Activated naive CD8-positive, alpha-beta T cell (primary cell): ENCODE results near the gene RYR3.

Experiments
- H3K27ac Mint-ChIP-seq: one replicate; pipeline ENCODE4 v1.8.0; 2021; ENCODE audit warnings: mixed read lengths
- H3K27me3 Mint-ChIP-seq: one replicate; pipeline ENCODE4 v1.8.0; 2021; ENCODE audit warnings: mixed read lengths
- H3K36me3 Mint-ChIP-seq: one replicate; pipeline ENCODE4 v1.8.0; 2021; ENCODE audit warnings: mixed read lengths
- H3K4me1 Mint-ChIP-seq: one replicate; pipeline ENCODE4 v1.8.0; 2021; ENCODE audit warnings: low read depth, mixed read lengths
- H3K4me3 Mint-ChIP-seq: one replicate; pipeline ENCODE4 v1.8.0; 2021; ENCODE audit warnings: mild to moderate bottlenecking, mixed read lengths
- H3K9me3 Mint-ChIP-seq: one replicate; pipeline ENCODE4 v1.8.0; 2021; ENCODE audit warnings: low read depth, mixed read lengths

Gene RYR3

DNA sequence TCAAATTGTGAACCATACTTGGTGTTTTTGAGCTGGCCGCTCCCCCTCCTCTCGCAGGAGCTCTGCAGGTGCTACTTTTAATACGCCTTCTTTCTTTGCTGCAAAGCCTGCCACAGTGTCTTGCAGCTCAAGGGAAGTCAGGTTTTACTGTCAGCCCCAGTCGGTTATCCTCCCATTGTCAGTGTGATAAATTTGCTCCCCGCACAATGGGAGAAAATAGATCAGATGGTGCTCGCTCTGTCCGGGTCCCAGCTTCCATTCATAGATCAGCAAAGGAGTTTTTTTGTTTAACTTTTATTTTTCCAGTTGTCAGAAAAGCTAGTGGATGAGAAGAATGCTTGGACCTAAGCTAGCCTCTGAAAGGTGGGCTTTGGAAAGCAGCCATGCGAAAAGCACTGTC, 207.7 kb downstream of the RYR3 start:
- H3K4me3 Mint-ChIP-seq = no peak overlapping the region
- no peak overlapping the region for H3K27ac Mint-ChIP-seq
- no peaks in the 10 kb centered on the region for H3K4me1 Mint-ChIP-seq
- no peaks in the 10 kb centered on the region for H3K36me3 Mint-ChIP-seq
- peaks cover 9% of the 10 kb centered on the region for H3K27me3 Mint-ChIP-seq
- H3K9me3 Mint-ChIP-seq = no peaks in the 10 kb centered on the region

DNA sequence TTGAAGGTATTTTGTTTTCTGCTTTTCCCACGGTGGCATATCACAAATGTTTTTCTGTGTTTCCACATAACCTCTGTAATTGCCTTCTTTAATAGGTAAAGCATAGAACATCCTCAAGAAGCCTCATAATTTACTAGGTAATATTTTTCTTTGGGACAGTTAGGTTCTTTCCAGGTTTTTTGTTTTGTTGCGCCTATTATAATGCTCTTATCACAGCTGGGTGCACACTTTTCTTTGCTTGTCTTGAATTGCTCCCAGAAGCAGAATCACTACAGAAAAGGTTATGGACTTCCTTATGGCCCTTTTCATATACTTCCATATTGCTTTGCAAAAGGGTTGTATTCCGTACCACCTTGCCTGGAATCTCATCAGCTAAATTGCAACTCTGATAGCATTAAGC, 213.5 kb downstream of the RYR3 start:
- H3K27ac Mint-ChIP-seq = no peak overlapping the region
- no peak overlapping the region for H3K4me3 Mint-ChIP-seq
- H3K27me3 Mint-ChIP-seq = peaks cover 17% of the 10 kb centered on the region
- no peaks in the 10 kb centered on the region for H3K9me3 Mint-ChIP-seq
- no peaks in the 10 kb centered on the region for H3K4me1 Mint-ChIP-seq
- H3K36me3 Mint-ChIP-seq = no peaks in the 10 kb centered on the region

DNA sequence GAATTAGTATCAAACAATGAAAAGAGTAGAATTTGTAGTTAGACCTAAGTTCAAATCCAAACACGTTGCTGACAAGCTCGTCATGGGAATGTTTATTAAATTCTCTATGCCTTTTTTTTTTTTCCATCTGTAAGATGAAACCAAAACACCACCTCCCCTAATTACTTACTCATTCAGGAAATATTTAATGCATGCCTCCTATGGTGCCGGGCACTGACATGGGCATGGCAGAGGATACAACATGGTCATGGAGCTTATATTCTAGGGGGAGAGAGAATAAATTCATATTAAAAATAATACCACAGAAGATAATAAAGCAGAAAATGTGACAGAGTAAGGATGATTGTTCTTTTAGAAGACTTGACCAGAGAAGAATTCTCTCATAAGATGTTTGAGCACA, 215.8 kb downstream of the RYR3 start:
- Mint-ChIP-seq H3K4me3 (no peak overlapping the region), H3K27me3 (peaks cover 16% of the 10 kb centered on the region), H3K36me3 (no peaks in the 10 kb centered on the region), H3K9me3 (no peaks in the 10 kb centered on the region), H3K27ac (no peak overlapping the region), H3K4me1 (no peaks in the 10 kb centered on the region)

DNA sequence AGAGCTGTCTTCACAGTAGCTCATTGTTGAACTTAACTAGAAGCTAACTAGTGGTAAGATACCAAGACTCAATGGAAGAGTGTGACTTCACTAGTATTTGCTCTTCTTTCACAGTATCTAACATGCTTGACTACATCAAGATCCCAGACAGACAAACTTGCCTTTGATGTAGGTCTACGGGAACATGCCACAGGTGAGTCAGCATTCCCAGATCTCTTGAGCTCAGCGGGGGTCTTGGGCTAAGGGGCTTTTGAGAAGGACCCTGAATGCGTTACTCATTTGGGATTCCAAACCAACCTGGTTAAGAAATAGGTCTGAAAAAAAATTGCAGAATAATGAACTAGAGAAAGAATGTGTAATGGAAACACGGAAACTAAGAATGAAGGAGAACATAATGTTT, 222.4 kb downstream of the RYR3 start:
- Mint-ChIP-seq H3K27ac (no peak overlapping the region), H3K9me3 (no peaks in the 10 kb centered on the region), H3K27me3 (peaks cover 11% of the 10 kb centered on the region), H3K4me1 (no peaks in the 10 kb centered on the region), H3K4me3 (no peak overlapping the region), H3K36me3 (no peaks in the 10 kb centered on the region)

DNA sequence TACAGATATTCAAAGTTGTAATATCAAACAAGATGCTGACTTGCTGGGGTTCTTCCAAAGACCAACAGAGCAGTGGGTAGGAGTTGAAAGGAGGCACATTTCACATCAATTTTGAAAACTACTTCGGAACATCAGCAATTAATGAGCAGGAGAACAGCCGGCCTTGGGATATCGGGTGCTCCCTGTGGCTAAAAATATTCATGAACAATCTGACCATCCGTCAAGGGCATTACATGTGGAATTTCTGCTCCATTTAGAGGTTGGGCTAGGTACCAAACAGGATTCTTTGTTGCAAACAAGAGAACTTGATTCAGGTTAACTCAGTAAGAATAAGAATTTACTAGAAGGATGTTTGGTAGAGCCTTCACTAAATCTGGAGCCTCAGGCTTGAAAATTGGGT, 223.9 kb downstream of the RYR3 start:
- H3K27ac Mint-ChIP-seq = no peak overlapping the region
- H3K4me3 Mint-ChIP-seq = no peak overlapping the region
- H3K9me3 Mint-ChIP-seq = no peaks in the 10 kb centered on the region
- H3K4me1 Mint-ChIP-seq = no peaks in the 10 kb centered on the region
- H3K27me3 Mint-ChIP-seq = peaks cover 8% of the 10 kb centered on the region
- H3K36me3 Mint-ChIP-seq = no peaks in the 10 kb centered on the region

DNA sequence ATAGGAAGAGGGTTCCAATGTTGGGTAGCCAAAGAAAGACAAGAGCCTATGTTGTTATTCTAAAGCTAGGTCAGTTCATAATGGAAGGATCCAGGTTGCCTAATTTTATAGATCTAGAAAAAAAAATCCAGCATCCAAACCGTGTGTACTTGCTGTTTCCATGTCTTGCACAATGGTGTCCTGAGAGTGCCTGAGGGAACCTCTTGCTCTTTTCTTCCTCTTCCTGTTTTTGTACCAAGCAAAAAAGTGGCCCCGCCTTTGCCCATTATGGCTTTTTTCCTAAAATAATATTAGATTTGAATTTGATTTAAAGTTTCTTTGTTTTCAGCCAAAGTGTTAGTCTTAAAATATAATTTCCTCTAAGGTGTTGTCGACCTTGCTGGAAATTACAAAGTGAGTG, 224.4 kb downstream of the RYR3 start:
- Mint-ChIP-seq H3K4me3 (no peak overlapping the region), H3K4me1 (no peaks in the 10 kb centered on the region), H3K9me3 (no peaks in the 10 kb centered on the region), H3K36me3 (no peaks in the 10 kb centered on the region), H3K27ac (no peak overlapping the region), H3K27me3 (peaks cover 10% of the 10 kb centered on the region)

DNA sequence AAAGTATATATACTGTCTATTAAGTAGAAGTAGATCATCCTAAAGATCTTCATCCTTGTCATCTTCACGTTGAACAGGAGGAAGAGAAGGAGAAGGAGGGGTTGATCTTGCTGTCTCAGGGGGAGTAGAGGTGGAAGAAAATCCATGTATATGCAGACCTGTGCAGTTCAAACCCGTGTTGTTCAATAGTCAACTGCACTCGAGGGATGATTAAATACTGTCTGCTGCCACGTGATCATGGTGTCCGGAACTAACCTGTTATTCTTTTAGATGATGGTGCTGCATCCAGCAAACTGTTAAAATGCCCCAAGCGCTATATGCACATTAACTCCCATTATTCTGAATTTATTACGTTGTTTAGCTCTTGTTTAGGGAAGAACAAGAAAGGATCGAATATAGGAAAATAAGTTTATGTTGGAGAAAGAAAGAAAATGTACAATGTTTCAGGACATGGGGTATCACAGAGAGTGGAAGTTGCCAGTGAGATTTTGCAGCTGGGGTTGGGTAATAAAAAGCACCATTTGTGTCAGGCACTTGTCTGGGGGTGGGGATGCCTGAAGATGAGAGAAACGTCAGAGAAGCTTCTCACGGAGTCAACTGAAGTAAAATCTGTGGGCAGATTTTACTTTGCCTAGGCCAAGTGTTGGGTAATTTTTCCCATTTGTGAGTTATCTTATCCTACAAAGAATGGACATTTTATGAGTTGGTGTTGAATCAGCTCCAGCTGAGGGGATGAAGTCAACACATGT, 229.2 kb downstream of the RYR3 start:
- no peak overlapping the region for H3K4me3 Mint-ChIP-seq
- no peaks in the 10 kb centered on the region for H3K36me3 Mint-ChIP-seq
- no peaks in the 10 kb centered on the region for H3K9me3 Mint-ChIP-seq
- no peak overlapping the region for H3K27ac Mint-ChIP-seq
- H3K27me3 Mint-ChIP-seq = peaks cover 7% of the 10 kb centered on the region
- no peaks in the 10 kb centered on the region for H3K4me1 Mint-ChIP-seq

DNA sequence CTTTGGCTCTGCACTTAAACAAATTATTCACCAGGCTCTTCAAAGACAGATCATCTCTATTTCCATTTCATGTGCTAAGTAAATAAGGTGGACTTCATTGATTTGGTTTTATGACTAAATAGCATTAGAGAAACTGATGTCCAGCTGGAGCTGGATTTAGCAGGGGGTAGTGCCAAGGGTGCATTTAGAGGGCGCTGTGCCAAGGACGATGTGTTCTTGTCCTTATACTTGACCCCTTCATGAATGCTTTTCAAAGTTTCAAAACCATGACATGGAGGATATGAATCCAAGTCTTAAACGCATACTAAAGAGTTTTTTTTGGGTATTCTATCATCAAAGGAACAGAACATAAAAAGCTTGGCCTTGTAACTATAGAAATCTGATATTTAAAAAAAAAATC, 233.2 kb downstream of the RYR3 start:
- Mint-ChIP-seq H3K4me3 (no peak overlapping the region), H3K27me3 (peaks cover 6% of the 10 kb centered on the region), H3K4me1 (no peaks in the 10 kb centered on the region), H3K36me3 (no peaks in the 10 kb centered on the region), H3K27ac (no peak overlapping the region), H3K9me3 (no peaks in the 10 kb centered on the region)

DNA sequence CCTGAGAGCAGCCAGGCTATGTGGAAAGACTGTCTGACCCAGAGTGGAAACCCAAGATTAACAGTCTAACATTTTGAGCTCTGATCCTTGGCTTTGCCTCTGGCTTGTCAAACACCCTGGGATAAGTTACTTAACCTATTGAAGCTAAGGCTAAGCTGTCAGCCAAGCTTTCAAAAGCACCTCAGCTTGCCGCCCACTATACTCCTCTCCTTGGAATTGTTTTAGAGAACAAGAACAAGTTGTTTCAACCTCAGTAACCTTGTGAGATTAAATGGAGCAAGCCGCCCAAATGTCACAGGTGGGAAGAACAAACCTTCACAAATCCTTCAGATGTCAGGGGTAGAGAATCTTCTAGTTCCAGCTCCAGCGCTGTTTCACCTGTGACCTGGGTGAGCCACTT, 235.1 kb downstream of the RYR3 start:
- H3K4me3 Mint-ChIP-seq = no peak overlapping the region
- H3K9me3 Mint-ChIP-seq = no peaks in the 10 kb centered on the region
- H3K36me3 Mint-ChIP-seq = no peaks in the 10 kb centered on the region
- no peaks in the 10 kb centered on the region for H3K4me1 Mint-ChIP-seq
- no peak overlapping the region for H3K27ac Mint-ChIP-seq
- peaks cover 4% of the 10 kb centered on the region for H3K27me3 Mint-ChIP-seq

DNA sequence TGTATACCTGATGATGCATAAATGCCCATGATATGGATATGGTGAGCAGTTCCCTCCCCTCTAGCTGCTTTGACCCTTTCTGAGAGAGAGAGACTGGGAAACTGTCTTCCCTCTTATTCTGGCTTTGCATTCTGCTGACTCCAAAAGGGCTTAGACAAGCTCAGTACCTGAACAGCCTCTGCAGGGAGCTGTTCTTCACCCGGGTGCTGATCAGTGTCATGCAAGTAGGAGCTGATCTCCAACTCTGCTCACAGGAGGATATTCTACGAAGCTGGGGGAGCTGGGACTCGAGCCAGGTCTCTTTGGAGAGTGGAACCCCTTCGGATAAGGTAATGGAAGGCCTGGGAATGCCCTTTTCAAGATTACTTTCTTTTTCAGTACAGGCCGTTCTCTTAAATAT, 237.1 kb downstream of the RYR3 start:
- no peak overlapping the region for H3K4me3 Mint-ChIP-seq
- no peaks in the 10 kb centered on the region for H3K9me3 Mint-ChIP-seq
- H3K27ac Mint-ChIP-seq = no peak overlapping the region
- peaks cover 2% of the 10 kb centered on the region for H3K27me3 Mint-ChIP-seq
- no peaks in the 10 kb centered on the region for H3K4me1 Mint-ChIP-seq
- no peaks in the 10 kb centered on the region for H3K36me3 Mint-ChIP-seq

DNA sequence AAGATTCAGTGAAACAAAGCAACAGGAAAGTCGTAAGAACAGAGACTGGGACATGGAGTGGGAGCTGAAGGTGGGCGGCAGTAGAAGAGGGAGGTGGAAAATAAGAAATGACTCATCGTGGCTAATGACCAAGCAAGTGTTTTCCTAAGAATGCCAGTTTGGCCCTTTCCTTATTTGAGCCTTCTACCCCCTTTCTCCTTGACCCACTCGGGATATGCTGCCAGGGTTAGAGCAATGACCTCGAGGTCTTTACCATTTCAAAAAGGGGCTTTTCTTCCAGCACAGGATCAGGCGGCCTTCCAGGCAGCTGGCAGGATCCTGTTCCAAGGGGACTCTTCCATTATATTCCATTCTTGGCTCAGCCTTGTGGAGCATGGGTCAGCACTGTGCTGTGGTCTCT, 241.1 kb downstream of the RYR3 start:
- H3K27ac Mint-ChIP-seq = no peak overlapping the region
- no peaks in the 10 kb centered on the region for H3K4me1 Mint-ChIP-seq
- H3K36me3 Mint-ChIP-seq = no peaks in the 10 kb centered on the region
- H3K4me3 Mint-ChIP-seq = no peak overlapping the region
- H3K9me3 Mint-ChIP-seq = no peaks in the 10 kb centered on the region
- no peaks in the 10 kb centered on the region for H3K27me3 Mint-ChIP-seq

DNA sequence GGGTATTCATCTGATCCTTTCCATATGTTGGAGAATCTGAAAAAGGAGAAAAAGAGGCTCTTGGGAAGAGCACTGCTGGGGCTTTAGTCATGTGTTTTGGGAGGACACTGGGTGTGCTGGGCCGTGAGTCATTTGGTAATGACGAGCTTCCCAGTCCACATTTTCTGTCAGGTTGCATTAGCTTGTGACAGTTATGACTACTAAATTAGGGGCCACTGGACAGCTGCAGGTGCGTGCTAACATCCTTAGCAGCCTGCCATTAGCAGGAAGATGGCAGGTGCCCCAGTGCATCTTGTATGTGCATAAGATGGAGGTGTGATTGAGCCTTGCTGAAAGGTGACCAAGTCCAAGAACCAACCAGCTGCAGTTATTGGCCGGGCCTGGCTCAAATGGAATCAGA, 242.4 kb downstream of the RYR3 start:
- H3K36me3 Mint-ChIP-seq = no peaks in the 10 kb centered on the region
- H3K27me3 Mint-ChIP-seq = peaks cover 3% of the 10 kb centered on the region
- H3K4me1 Mint-ChIP-seq = no peaks in the 10 kb centered on the region

DNA sequence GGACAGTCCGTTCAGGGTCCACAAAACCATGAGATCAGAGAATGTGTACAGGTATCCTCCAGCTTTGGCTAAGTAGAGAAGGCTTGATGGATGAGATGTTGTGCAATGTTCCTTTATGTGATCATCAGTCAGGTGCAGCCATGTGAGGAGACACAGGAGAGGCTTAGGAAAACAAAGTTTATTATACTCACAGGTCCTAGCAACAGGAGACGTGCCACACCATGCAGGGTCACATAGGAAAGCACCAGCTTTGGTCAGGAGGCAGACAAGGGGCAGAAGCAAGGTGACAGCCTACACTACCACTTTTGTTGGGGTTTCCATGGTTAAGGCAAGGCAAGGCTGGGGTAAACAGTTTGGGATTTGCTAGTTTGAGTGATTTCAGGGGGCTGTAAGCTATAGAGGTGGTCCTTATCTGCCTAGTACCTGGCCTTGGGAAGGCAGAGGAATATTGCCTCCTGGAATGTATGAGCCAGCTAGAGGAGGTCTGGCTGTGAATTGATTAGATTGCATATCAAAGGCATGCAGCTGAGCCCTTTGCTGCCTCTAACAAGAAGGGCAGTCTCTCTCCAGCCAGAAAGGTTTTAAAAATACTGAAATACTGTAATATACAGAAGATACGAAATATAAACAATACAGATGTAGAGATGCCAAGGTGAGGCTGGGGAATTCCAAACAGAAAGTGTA, 248.6 kb downstream of the RYR3 start:
- H3K27ac Mint-ChIP-seq = no peak overlapping the region
- H3K4me3 Mint-ChIP-seq = no peak overlapping the region
- H3K4me1 Mint-ChIP-seq = no peaks in the 10 kb centered on the region
- H3K9me3 Mint-ChIP-seq = no peaks in the 10 kb centered on the region
- peaks cover 2% of the 10 kb centered on the region for H3K36me3 Mint-ChIP-seq
- H3K27me3 Mint-ChIP-seq = peaks cover 11% of the 10 kb centered on the region

More for the DNA sequence above, 242.4 kb downstream of the RYR3 start:
- Mint-ChIP-seq H3K9me3 (no peaks in the 10 kb centered on the region), H3K4me3 (no peak overlapping the region), H3K27ac (no peak overlapping the region)

DNA sequence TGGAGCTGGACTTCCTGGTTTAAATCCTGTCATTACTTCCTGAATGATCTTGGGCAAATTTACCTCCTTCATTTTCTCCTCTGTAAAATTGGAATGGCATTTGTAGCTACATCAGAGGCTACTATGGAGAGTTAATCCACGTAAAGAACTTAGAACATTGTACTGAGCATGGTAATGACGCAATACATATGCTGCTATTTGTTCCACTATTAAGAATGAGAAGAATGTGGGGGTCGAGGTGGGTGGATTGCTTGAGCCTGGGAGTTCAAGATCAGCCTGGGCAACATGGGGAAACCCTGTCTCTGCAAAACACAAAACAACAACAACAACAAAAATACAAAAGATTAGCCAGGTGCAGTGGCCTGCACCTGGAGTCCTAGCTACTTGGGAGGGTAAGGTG, 250.6 kb downstream of the RYR3 start:
- H3K9me3 Mint-ChIP-seq = peaks cover 5% of the 10 kb centered on the region
- peaks cover 2% of the 10 kb centered on the region for H3K36me3 Mint-ChIP-seq
- H3K27ac Mint-ChIP-seq = no peak overlapping the region
- peaks cover 11% of the 10 kb centered on the region for H3K27me3 Mint-ChIP-seq
- H3K4me3 Mint-ChIP-seq = no peak overlapping the region
- no peaks in the 10 kb centered on the region for H3K4me1 Mint-ChIP-seq

DNA sequence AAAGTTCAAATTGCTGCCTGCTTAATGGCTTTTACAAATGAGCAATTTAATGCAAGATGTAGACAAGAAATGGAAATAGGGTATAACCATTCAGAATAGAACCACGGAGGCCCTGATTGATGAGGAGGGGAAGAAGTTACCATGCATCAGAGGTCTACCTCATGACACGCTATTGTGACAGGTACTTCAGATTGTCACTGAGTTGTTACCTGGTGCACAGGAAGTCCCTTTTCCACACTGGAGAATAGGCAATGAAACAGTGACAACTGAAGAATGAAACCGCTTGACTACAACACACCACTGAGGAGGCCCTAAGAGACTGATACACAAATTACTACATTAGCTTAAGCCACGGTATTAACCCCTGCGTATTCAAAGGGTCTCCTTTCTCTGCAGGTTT, 251.2 kb downstream of the RYR3 start:
- no peaks in the 10 kb centered on the region for H3K4me1 Mint-ChIP-seq
- H3K9me3 Mint-ChIP-seq = peaks cover 5% of the 10 kb centered on the region
- peaks cover 2% of the 10 kb centered on the region for H3K36me3 Mint-ChIP-seq
- peaks cover 11% of the 10 kb centered on the region for H3K27me3 Mint-ChIP-seq
- H3K27ac Mint-ChIP-seq = no peak overlapping the region
- no peak overlapping the region for H3K4me3 Mint-ChIP-seq

DNA sequence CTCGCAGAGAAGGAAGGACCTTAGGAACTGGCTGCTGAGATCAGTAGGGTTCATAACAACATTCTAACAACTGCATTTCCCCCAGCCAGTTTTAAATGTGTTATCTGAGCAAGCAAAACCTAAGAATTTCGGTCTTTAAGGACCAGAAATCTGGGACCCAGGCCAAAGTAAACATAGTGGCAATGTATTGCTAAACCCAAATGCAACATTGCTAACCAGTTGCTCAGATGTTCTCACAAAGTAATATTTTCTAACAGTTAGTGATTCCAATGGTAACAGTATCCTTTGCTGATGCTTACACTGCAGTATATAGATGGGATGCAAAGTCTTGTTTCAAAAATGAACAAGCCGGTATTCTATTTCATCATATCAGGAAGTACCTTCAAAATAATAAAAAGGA, 254.3 kb downstream of the RYR3 start:
- Mint-ChIP-seq H3K36me3 (no peaks in the 10 kb centered on the region), H3K4me3 (no peak overlapping the region), H3K27ac (no peak overlapping the region), H3K9me3 (peaks cover 5% of the 10 kb centered on the region), H3K27me3 (no peaks in the 10 kb centered on the region), H3K4me1 (no peaks in the 10 kb centered on the region)
